K562 (cell line): Measurements from ENCODE around the gene BIRC7.

Experiments
- CBX8 ChIP-seq: fragments of 200-600 bp; sonication (generic); IDR thresholded peaks from 2 replicates; pipeline ENCODE4 v1.6.1; 2012; ENCODE audit warnings: borderline replicate concordance, mixed run types, low read depth, mild to moderate bottlenecking, moderate library complexity, mixed read lengths, low read length, control low read depth, inconsistent platforms; ENCODE audit not compliant: poor library complexity, severe bottlenecking; ENCODE audit errors: extremely low read depth
- CTCF ChIP-seq, 3 experiments: IDR thresholded peaks in 2 of 3; conservative IDR thresholded peaks in 1 of 3; 2 replicates each; pipeline ENCODE4 v1.5.1; 2011 to 2012; ENCODE audit warnings: low read length in 3 of 3, mild to moderate bottlenecking in 3 of 3, control low read depth in 2 of 3, improper control_type of control experiment in 1 of 3, inconsistent platforms in 1 of 3, low read depth in 1 of 3, mixed read lengths in 1 of 3, moderate library complexity in 1 of 3; ENCODE audit not compliant: insufficient read depth in 2 of 3
- EZH2 ChIP-seq: IDR thresholded peaks from 2 replicates; pipeline ENCODE4 v1.6.1; 2012; ENCODE audit warnings: low read depth, mild to moderate bottlenecking, inconsistent platforms, low read length, borderline replicate concordance
- FOXA1 ChIP-seq: fragments of 450-650 bp; IDR thresholded peaks from 2 replicates; pipeline ENCODE4 v1.6.1; 2016; ENCODE audit warnings: mild to moderate bottlenecking, borderline replicate concordance
- HNRNPUL1 ChIP-seq: fragments of 200-400 bp; formaldehyde crosslinking; IDR thresholded peaks from 2 replicates; pipeline ENCODE4 v1.6.1; 2017; ENCODE audit warnings: low read length
- JUN ChIP-seq, 2 experiments: sonication (generic) in 1 of 2; formaldehyde crosslinking in 1 of 2; IDR thresholded peaks; 2 replicates each; pipeline versions ENCODE4 v1.6.1 to v1.8.0; 2012 to 2022; ENCODE audit warnings: borderline replicate concordance in 2 of 2, mild to moderate bottlenecking in 2 of 2, improper control_type of control experiment in 1 of 2, low read depth in 1 of 2, low read length in 1 of 2, missing genetic modification reagents in 1 of 2
- MAX ChIP-seq: sonication (generic); formaldehyde crosslinking; IDR thresholded peaks from 2 replicates; pipeline ENCODE4 v1.9.0; 2022; ENCODE audit warnings: mild to moderate bottlenecking, missing genetic modification reagents
- POLR2AphosphoS5 ChIP-seq: IDR thresholded peaks from 2 replicates; pipeline ENCODE4 v1.6.1; 2011; ENCODE audit warnings: mild to moderate bottlenecking, low read depth, low read length, moderate library complexity; ENCODE audit not compliant: control insufficient read depth, insufficient read depth
- STAG1 ChIP-seq: sonication (generic); formaldehyde crosslinking; IDR thresholded peaks from 2 replicates; pipeline ENCODE4 v1.5.0; 2020; ENCODE audit warnings: missing genetic modification reagents, borderline replicate concordance
- TAF9B ChIP-seq: fragments of 450-650 bp; IDR thresholded peaks from 2 replicates; pipeline ENCODE4 v1.6.1; 2018; ENCODE audit warnings: mild to moderate bottlenecking; ENCODE audit not compliant: partially characterized antibody
- ZKSCAN1 ChIP-seq: fragments of 150-350 bp; IDR thresholded peaks from 2 replicates; pipeline ENCODE4 v1.6.1; 2016; ENCODE audit warnings: low read depth, low read length
- ZNF143 ChIP-seq: sonication (generic); formaldehyde crosslinking; IDR thresholded peaks from 2 replicates; pipeline ENCODE4 v1.9.0; 2022; ENCODE audit warnings: mild to moderate bottlenecking, missing genetic modification reagents
- TF ChIP-seq, protein P1 (sequence below): sonication (generic); formaldehyde crosslinking; IDR thresholded peaks from 2 replicates; pipeline ENCODE4 v1.8.0; 2022; ENCODE audit warnings: mild to moderate bottlenecking, missing genetic modification reagents

DNA sequence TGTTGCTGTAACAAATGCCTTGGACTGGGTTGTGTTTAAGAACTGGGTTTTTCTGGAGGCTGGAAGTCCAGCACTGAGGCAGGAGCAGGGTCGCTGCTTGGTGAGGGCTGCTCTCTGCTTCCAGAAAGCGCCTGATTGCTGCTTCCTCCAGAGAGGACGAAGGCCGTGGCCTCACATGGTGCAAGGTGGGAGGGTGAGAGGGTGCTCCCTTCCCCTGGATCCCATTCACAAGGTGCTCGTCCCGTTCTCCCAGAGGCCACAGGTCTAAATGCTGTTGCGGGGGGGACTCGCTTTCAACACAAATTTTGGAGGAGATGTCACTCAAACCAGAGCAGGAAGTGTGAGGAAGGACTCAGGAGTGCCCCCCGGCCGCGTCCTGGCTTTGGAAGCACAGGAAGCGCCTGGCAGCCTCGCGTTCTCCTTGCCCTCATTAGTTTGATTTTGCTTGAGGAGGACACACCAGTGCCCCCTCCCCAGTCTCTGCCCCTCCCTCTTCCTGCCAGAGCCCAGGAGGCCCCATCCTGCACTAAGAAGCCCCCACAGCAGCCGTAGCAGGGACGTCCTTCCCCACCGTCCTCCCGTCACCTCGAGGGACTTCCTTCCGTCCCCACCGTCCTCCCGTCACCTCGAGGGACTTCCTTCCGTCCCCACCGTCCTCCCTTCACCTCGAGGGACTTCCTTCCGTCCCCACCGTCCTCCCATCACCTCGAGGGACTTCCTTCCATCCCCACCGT is 26.3 kb downstream of the BIRC7 start:
- TF ChIP-seq CTCF (IDR thresholded peaks at IDR 0.05 in 2 of 3, conservative IDR thresholded peaks at IDR 0.05 in 1 of 3; ENCODE audit: insufficient read depth in 2 of 3, low read depth in 1 of 3, low read length in 3 of 3) (no peak), POLR2AphosphoS5 (no peak), HNRNPUL1 (no peak), EZH2 (no peak), JUN (IDR thresholded peaks at IDR 0.05; ENCODE audit: borderline replicate concordance, low read depth, low read length) (no peak), JUN (CRISPR knock-in tag; IDR thresholded peaks at IDR 0.05; ENCODE audit: borderline replicate concordance) (no peak), MAX (CRISPR knock-in tag) (no peak), TAF9B (no peak), ZKSCAN1 (no peak), STAG1 (CRISPR knock-in tag) (no peak), FOXA1 (no peak), ZNF143 (CRISPR knock-in tag) (no peak), CBX8 (no peak)
- TF ChIP-seq, protein P1, sequence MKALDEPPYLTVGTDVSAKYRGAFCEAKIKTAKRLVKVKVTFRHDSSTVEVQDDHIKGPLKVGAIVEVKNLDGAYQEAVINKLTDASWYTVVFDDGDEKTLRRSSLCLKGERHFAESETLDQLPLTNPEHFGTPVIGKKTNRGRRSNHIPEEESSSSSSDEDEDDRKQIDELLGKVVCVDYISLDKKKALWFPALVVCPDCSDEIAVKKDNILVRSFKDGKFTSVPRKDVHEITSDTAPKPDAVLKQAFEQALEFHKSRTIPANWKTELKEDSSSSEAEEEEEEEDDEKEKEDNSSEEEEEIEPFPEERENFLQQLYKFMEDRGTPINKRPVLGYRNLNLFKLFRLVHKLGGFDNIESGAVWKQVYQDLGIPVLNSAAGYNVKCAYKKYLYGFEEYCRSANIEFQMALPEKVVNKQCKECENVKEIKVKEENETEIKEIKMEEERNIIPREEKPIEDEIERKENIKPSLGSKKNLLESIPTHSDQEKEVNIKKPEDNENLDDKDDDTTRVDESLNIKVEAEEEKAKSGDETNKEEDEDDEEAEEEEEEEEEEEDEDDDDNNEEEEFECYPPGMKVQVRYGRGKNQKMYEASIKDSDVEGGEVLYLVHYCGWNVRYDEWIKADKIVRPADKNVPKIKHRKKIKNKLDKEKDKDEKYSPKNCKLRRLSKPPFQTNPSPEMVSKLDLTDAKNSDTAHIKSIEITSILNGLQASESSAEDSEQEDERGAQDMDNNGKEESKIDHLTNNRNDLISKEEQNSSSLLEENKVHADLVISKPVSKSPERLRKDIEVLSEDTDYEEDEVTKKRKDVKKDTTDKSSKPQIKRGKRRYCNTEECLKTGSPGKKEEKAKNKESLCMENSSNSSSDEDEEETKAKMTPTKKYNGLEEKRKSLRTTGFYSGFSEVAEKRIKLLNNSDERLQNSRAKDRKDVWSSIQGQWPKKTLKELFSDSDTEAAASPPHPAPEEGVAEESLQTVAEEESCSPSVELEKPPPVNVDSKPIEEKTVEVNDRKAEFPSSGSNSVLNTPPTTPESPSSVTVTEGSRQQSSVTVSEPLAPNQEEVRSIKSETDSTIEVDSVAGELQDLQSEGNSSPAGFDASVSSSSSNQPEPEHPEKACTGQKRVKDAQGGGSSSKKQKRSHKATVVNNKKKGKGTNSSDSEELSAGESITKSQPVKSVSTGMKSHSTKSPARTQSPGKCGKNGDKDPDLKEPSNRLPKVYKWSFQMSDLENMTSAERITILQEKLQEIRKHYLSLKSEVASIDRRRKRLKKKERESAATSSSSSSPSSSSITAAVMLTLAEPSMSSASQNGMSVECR (CRISPR knock-in tag) = no peak
